Type B pancreatic cell (in vitro differentiated cells): ENCODE data around the gene PUS7. TPM values are rescaled to one million over a fixed set of nuclear protein-coding genes. Genes with fewer than 3 reads are reported as not detected.
"Not testable (repeated sequence)": the region's sequence is repeated elsewhere in the genome, so short reads cannot be mapped to it uniquely, and the experiment has no call there.

Source experiments
- DNase-seq: peaks from one replicate; pipeline ENCODE4 v3.0.0; 2021; ENCODE audit warnings: mixed read lengths; ENCODE audit not compliant: unreplicated experiment; ENCODE audit errors: extremely low spot score
- H3K27ac Mint-ChIP-seq: 2 replicates; pipeline ENCODE4 v1.8.0; 2021; ENCODE audit warnings: mild to moderate bottlenecking, mixed read lengths
- H3K27me3 Mint-ChIP-seq: 2 replicates; pipeline ENCODE4 v1.8.0; 2021; ENCODE audit warnings: mixed read lengths
- H3K36me3 Mint-ChIP-seq: 2 replicates; pipeline ENCODE4 v1.8.0; 2021; ENCODE audit warnings: mixed read lengths
- H3K4me1 Mint-ChIP-seq: one replicate; pipeline ENCODE4 v1.8.0; 2021; ENCODE audit warnings: mixed read lengths; ENCODE audit not compliant: unreplicated experiment
- H3K4me3 Mint-ChIP-seq: 2 replicates; pipeline ENCODE4 v1.8.0; 2021; ENCODE audit warnings: mild to moderate bottlenecking, mixed read lengths
- H3K9me3 Mint-ChIP-seq: 2 replicates; pipeline ENCODE4 v1.8.0; 2021; ENCODE audit warnings: mixed read lengths
- CTCF ChIP-seq: fragments of 200-600 bp; sonication (generic); conservative IDR thresholded peaks from 2 replicates; pipeline ENCODE4 v1.5.0; 2021; ENCODE audit warnings: antibody characterized with exemption, mild to moderate bottlenecking
- total RNA-seq: library from RNA; stranded (reverse); gene quantifications from 2 replicates; pipeline ENCODE4 v1.2.1, GENCODE V29; 2021; ENCODE audit warnings: low replicate concordance

The PUS7 gene
- total RNA-seq, 1 donor from 2014 or later, result 25.4 TPM

- DNase-seq, result no peak
- H3K27ac Mint-ChIP-seq, result no peak overlapping the region
Observed at GRCh38 chr7:105452085-105452484, 70.0 kb downstream of the PUS7 start.

GRCh38 chr7:105450870-105451269 is 71.2 kb downstream of the PUS7 start:
- H3K27ac Mint-ChIP-seq, H3K4me3 Mint-ChIP-seq, H3K36me3 Mint-ChIP-seq, H3K9me3 Mint-ChIP-seq, H3K27me3 Mint-ChIP-seq, DNase-seq: not testable (repeated sequence)
- peaks cover 25% of the 10 kb centered on the region for H3K4me1 Mint-ChIP-seq

More at GRCh38 chr7:105452085-105452484, 70.0 kb downstream of the PUS7 start:
- Mint-ChIP-seq H3K9me3 (no peaks in the 10 kb centered on the region), H3K36me3 (no peaks in the 10 kb centered on the region), H3K27me3 (no peaks in the 10 kb centered on the region), H3K4me1 (peaks cover 25% of the 10 kb centered on the region), H3K4me3 (no peak overlapping the region)
- TF ChIP-seq CTCF, result no peak

- no peak for DNase-seq
- H3K4me1 Mint-ChIP-seq, result peaks cover 25% of the 10 kb centered on the region
- TF ChIP-seq CTCF, result no peak
- H3K4me3 Mint-ChIP-seq, result no peak overlapping the region
- H3K36me3 Mint-ChIP-seq, result no peaks in the 10 kb centered on the region
- no peaks in the 10 kb centered on the region for H3K27me3 Mint-ChIP-seq
- no peak overlapping the region for H3K27ac Mint-ChIP-seq
- no peaks in the 10 kb centered on the region for H3K9me3 Mint-ChIP-seq
Observed at GRCh38 chr7:105450177-105450861, 71.8 kb downstream of the PUS7 start.

- Mint-ChIP-seq H3K4me1 (peaks cover 10% of the 10 kb centered on the region), H3K36me3 (no peaks in the 10 kb centered on the region), H3K9me3 (no peaks in the 10 kb centered on the region), H3K27ac (no peak overlapping the region), H3K4me3 (no peak overlapping the region), H3K27me3 (no peaks in the 10 kb centered on the region)
- DNase-seq, result no peak
- TF ChIP-seq CTCF, result no peak
Observed at GRCh38 chr7:105448181-105448580, 73.9 kb downstream of the PUS7 start.

- Mint-ChIP-seq H3K36me3 (no peaks in the 10 kb centered on the region), H3K4me3 (no peak overlapping the region), H3K9me3 (no peaks in the 10 kb centered on the region), H3K27me3 (no peaks in the 10 kb centered on the region), H3K27ac (no peak overlapping the region), H3K4me1 (no peaks in the 10 kb centered on the region)
- no peak for TF ChIP-seq CTCF
- DNase-seq, result no peak
Observed at GRCh38 chr7:105444342-105444987, 77.6 kb downstream of the PUS7 start.

GRCh38 chr7:105442214-105442613 is 79.9 kb downstream of the PUS7 start:
- not testable (repeated sequence) for H3K4me3 Mint-ChIP-seq, H3K36me3 Mint-ChIP-seq

More at GRCh38 chr7:105442214-105442613, 79.9 kb downstream of the PUS7 start:
- not testable (repeated sequence) for H3K27ac Mint-ChIP-seq, H3K9me3 Mint-ChIP-seq, H3K4me1 Mint-ChIP-seq, DNase-seq, H3K27me3 Mint-ChIP-seq
